Fibroblast of lung (primary cell): ENCODE data around the gene TXNRD2. TPM values are rescaled to one million over a fixed set of nuclear protein-coding genes. Genes with fewer than 3 reads are reported as not detected.

Source experiments
- DNase-seq, 2 donors: peaks; one replicate each; pipeline versions ENCODE4 v3.0.0 to v3.0.0-alpha.2; 2010; ENCODE audit warnings: low read depth in 2 of 2
- H2AFZ ChIP-seq: 2 replicates; pipeline ENCODE4 v1.5.1; 2012; ENCODE audit warnings: low read length, control low read depth, inconsistent platforms
- H3K27ac ChIP-seq: 2 replicates; pipeline ENCODE4 v1.5.1; 2011; ENCODE audit warnings: low read length, control low read depth; ENCODE audit not compliant: insufficient read depth
- H3K27me3 ChIP-seq: 2 replicates; pipeline ENCODE4 v1.5.1; 2011; ENCODE audit warnings: mild to moderate bottlenecking, low read length; ENCODE audit not compliant: control insufficient read depth, insufficient read depth
- H3K36me3 ChIP-seq: 2 replicates; pipeline ENCODE4 v1.5.1; 2011; ENCODE audit warnings: low read length; ENCODE audit not compliant: control insufficient read depth, insufficient read depth
- H3K4me1 ChIP-seq: 2 replicates; pipeline ENCODE4 v1.5.1; 2011; ENCODE audit warnings: low read length; ENCODE audit not compliant: control insufficient read depth, insufficient read depth; ENCODE audit errors: extremely low read depth
- H3K4me2 ChIP-seq: 2 replicates; pipeline ENCODE4 v1.5.1; 2011; ENCODE audit warnings: low read length, control low read depth; ENCODE audit not compliant: insufficient read depth; ENCODE audit errors: extremely low read depth
- H3K4me3 ChIP-seq, 4 experiments: fragments of 200-600 bp in 1 of 4; sonication (generic) in 1 of 4; replicated peaks in 1 of 4; 2 replicates each; pipeline ENCODE4 v1.5.1; 2011 to 2016; ENCODE audit warnings: low read length in 4 of 4, low read depth in 3 of 4, mild to moderate bottlenecking in 3 of 4, control low read depth in 2 of 4, inconsistent platforms in 1 of 4, mixed read lengths in 1 of 4; ENCODE audit not compliant: insufficient read depth in 1 of 4; ENCODE audit errors: control extremely low read depth in 1 of 4
- H3K79me2 ChIP-seq: 2 replicates; pipeline ENCODE4 v1.5.1; 2012; ENCODE audit warnings: mild to moderate bottlenecking, low read length, inconsistent platforms; ENCODE audit not compliant: control insufficient read depth, insufficient read depth
- H3K9ac ChIP-seq: 2 replicates; pipeline ENCODE4 v1.5.1; 2011; ENCODE audit warnings: mild to moderate bottlenecking, low read length, control low read depth; ENCODE audit not compliant: insufficient read depth
- H3K9me3 ChIP-seq: 2 replicates; pipeline ENCODE4 v1.5.1; 2012; ENCODE audit warnings: low read depth, low read length; ENCODE audit not compliant: control insufficient read depth, insufficient read depth
- H4K20me1 ChIP-seq: 2 replicates; pipeline ENCODE4 v1.5.1; 2011; ENCODE audit warnings: low read length; ENCODE audit not compliant: control insufficient read depth, insufficient read depth; ENCODE audit errors: extremely low read depth
- CTCF ChIP-seq, 2 donors: IDR thresholded peaks in 1 of 2; conservative IDR thresholded peaks in 1 of 2; 1 replicate in 1 of 2; 2 replicates in 1 of 2; pipeline ENCODE4 v1.5.1; 2011 to 2012; ENCODE audit warnings: low read length in 2 of 2, control low read depth in 1 of 2, inconsistent platforms in 1 of 2, low read depth in 1 of 2, mild to moderate bottlenecking in 1 of 2
- EZH2 ChIP-seq: IDR thresholded peaks from 2 replicates; pipeline ENCODE4 v1.5.1; 2012; ENCODE audit warnings: low read length, control low read depth, mild to moderate bottlenecking; ENCODE audit errors: missing control alignments
- polyA plus RNA-seq, 2 donors: library from polyadenylated mRNA; depleted of rRNA in 1 of 2; stranded (reverse) in 1 of 2; unstranded in 1 of 2; fragments of >200 nt; gene quantifications; 2 replicates each; pipeline ENCODE4 v1.2.1, GENCODE V29; 2011 to 2012; ENCODE audit warnings: missing spikeins in 1 of 2
- total RNA-seq: library from RNA; depleted of rRNA; stranded (reverse); fragments of >200 nt; gene quantifications from 2 replicates; pipeline ENCODE4 v1.2.1, GENCODE V29; 2014

TXNRD2 gene
- total and polyA plus RNA-seq, 2 donors (not counting 1 experiment from before 2014, with no cell fraction given), result 13.2 to 30.7 TPM

DNA sequence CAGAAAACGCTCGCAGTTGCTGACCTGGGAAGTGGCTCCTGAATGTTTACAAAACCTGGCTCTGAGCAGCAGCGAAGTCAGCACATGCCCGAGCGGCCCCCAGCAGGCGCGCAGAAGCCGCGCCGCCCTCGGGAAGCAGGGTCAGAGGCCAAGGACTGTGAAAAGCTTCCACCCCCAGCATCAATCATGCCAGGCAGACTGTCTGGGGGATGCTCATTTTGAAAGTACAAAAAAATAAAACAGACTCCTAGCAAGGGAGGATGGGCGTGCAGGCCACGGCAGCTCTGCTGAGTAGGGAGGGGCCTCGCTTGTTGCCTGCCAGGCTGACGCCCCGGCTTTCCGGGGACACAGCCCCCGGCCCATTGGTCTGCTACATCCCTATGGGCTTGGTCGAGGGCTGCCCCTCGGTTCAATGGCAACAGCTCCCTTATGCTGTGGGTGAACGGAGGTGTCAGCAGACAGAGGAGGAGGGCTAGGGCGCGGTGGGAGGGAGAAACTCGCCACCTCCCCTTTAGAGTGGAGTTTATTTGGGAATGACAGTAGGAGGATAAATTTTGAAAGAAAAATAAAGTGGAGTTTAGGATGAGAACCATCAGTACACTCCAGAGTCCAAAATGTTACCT is 49.2 kb downstream of the TXNRD2 start:
- H3K27ac ChIP-seq, result no peak overlapping the region
- H3K79me2 ChIP-seq, result no peaks in the 10 kb centered on the region
- no peak overlapping the region for H2AFZ ChIP-seq
- TF ChIP-seq CTCF (conservative IDR thresholded peaks at IDR 0.05 in 1 of 2, IDR thresholded peaks at IDR 0.05 in 1 of 2; ENCODE audit: low read depth in 1 of 2, low read length in 2 of 2) (no peak), EZH2 (no peak)
- no peak overlapping the region for H3K4me2 ChIP-seq
- no peak overlapping the region for H3K9ac ChIP-seq
- no peaks in the 10 kb centered on the region for H3K27me3 ChIP-seq
- peaks cover 1% of the 10 kb centered on the region for H3K36me3 ChIP-seq
- H3K4me3 ChIP-seq, result no peak overlapping the region
- peaks cover 8% of the 10 kb centered on the region for H3K4me1 ChIP-seq
- DNase-seq, result peak; percentile 29 to 50
- no peaks in the 10 kb centered on the region for H4K20me1 ChIP-seq
- no peaks in the 10 kb centered on the region for H3K9me3 ChIP-seq

GRCh38 chr22:19891317-19892256 is 50.0 kb downstream of the TXNRD2 start:
- Histone ChIP-seq H2AFZ (no peak overlapping the region), H3K36me3 (peaks cover 1% of the 10 kb centered on the region), H3K4me1 (peaks cover 15% of the 10 kb centered on the region), H3K9me3 (no peaks in the 10 kb centered on the region), H3K27ac (peak overlapping the region; percentile 19), H3K27me3 (no peaks in the 10 kb centered on the region), H3K9ac (no peak overlapping the region), H3K4me2 (peak overlapping the region; percentile 52), H3K4me3 (no peak overlapping the region), H4K20me1 (no peaks in the 10 kb centered on the region), H3K79me2 (no peaks in the 10 kb centered on the region)
- DNase-seq, result peak; percentile 43 to 92
- TF ChIP-seq CTCF (conservative IDR thresholded peaks at IDR 0.05 in 1 of 2, IDR thresholded peaks at IDR 0.05 in 1 of 2; ENCODE audit: low read depth in 1 of 2, low read length in 2 of 2) (no peak), EZH2 (no peak)

DNA sequence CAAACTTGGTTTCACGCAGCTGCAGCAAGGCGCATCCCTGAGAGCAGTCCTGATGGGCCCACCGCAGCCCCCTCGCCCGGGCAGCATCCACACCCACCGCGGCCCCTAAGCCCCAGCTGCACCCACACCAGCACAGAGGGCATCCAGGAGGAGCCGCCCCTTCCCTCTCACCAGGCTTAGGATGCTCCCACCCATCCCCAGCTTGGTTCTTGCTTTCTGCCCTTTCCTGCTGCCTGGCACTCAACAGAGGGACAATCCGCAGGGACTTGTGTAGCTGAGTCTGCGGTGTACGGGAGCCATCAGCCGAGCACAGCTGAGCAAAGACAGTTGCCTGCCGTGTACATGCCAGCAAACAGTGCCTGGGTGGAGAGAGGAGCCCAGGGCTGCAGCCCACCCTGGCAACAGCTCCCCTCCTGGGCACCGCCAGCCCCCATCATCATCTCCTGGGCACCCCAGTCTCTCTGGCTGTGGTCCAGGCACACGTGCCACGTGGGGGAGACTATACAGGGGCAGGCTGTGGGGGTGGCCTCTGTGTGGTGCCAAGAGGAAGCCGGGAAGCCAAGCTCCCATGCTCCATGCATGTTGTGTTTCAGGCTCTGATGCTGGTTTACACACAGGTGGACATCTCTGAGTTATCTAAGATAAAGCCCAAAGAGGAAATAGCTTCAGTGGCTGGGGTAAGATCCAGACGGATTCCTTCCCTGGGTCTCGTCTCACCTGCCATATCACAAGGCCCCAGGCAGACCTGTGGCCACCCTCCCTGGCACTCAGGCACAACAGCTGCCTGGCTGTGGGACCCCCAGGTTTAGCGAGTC is 50.9 kb downstream of the TXNRD2 start:
- Histone ChIP-seq H3K4me1 (peaks cover 17% of the 10 kb centered on the region), H3K4me3 (no peak overlapping the region), H3K4me2 (no peak overlapping the region), H3K36me3 (peaks cover 1% of the 10 kb centered on the region), H3K9ac (no peak overlapping the region), H4K20me1 (no peaks in the 10 kb centered on the region), H3K27me3 (no peaks in the 10 kb centered on the region), H3K9me3 (no peaks in the 10 kb centered on the region), H3K27ac (no peak overlapping the region), H2AFZ (no peak overlapping the region), H3K79me2 (no peaks in the 10 kb centered on the region)
- DNase-seq, result no peak
- TF ChIP-seq CTCF (conservative IDR thresholded peaks at IDR 0.05 in 1 of 2, IDR thresholded peaks at IDR 0.05 in 1 of 2; ENCODE audit: low read depth in 1 of 2, low read length in 2 of 2) (no peak), EZH2 (no peak)
